Measurements from ENCODE around the gene SLIT3. TPM values are rescaled to one million over a fixed set of nuclear protein-coding genes. Genes with fewer than 3 reads are reported as not detected.

SLIT3 gene
- total and polyA plus RNA-seq, 2 donors (not counting 3 experiments of a cell fraction or from before 2014, with no cell fraction given): 0.90 to 1.0 TPM

DNA sequence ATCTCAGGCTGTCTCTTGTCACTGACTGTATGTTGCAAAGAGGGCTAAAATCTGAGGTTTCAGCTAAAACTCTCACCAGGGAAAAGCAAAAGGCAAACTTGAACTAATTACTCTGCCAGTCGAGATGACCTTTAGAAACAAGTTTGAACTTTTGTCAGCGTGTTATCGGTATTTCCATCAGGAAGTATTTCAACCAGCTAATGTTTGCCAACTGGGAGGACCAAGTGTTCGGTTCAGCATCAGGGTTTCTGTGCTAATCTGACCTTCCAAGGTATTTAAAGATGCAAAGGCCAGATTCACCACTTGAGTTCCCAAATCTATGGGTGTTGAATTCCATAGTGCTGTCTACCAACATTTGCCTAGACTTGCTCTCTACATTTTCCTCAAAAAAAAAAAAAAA is 230.5 kb downstream of the SLIT3 start:
- H3K9me3 ChIP-seq (replicated peaks; ENCODE audit: control insufficient read depth, insufficient read depth, low read length): no peaks in the 10 kb centered on the region
- no peaks in the 10 kb centered on the region for H3K79me2 ChIP-seq (ENCODE audit: control insufficient read depth, insufficient read depth, low read length)
- no peak overlapping the region for H2AFZ ChIP-seq (ENCODE audit: low read depth, low read length)
- no peak overlapping the region for H3K27ac ChIP-seq (ENCODE audit: insufficient read depth, low read depth, low read length)
- CTCF ChIA-PET: no interaction called here
- no TSS peak for BruUV-seq (replicated peaks)
- H3K36me3 ChIP-seq (ENCODE audit: control insufficient read depth in 2 of 2, extremely low read depth in 1 of 2, insufficient read depth in 2 of 2, low read length in 2 of 2): no peaks in the 10 kb centered on the region
- no peaks in the 10 kb centered on the region for H3K4me1 ChIP-seq (ENCODE audit: control insufficient read depth, extremely low read depth, insufficient read depth, low read length)
- dilution Hi-C loops (cut with MboI; ENCODE audit: extremely low pct_ligation_motif_present, low sequenced_read_pairs) (no loop called here), intact Hi-C loops (cut with micrococcal nuclease) (no loop called here)
- no peaks in the 10 kb centered on the region for H3K9me1 ChIP-seq (replicated peaks; ENCODE audit: control insufficient read depth, extremely low read depth, insufficient read depth, low read length)
- no peak for FAIRE-seq
- no peak overlapping the region for H3K4me3 ChIP-seq (replicated peaks in 1 of 3; ENCODE audit: insufficient read depth in 1 of 3, low read depth in 1 of 3, low read length in 3 of 3)
- no peak for DNase-seq (ENCODE audit: low read depth, low spot score)
- no peaks in the 10 kb centered on the region for H3K27me3 ChIP-seq (ENCODE audit: control insufficient read depth in 2 of 2, insufficient read depth in 2 of 2, low read length in 2 of 2)
- no peaks in the 10 kb centered on the region for H4K20me1 ChIP-seq (replicated peaks; ENCODE audit: control insufficient read depth, extremely low read depth, insufficient read depth, low read length)
- POLR2A ChIA-PET: no interaction called here
- H3K4me2 ChIP-seq (ENCODE audit: insufficient read depth, low read length): no peak overlapping the region
- no peak overlapping the region for H3K9ac ChIP-seq (replicated peaks; ENCODE audit: extremely low read depth, insufficient read depth, low read length)
- TF ChIP-seq, protein P1, sequence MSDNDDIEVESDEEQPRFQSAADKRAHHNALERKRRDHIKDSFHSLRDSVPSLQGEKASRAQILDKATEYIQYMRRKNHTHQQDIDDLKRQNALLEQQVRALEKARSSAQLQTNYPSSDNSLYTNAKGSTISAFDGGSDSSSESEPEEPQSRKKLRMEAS (IDR thresholded peaks at IDR 0.05; ENCODE audit: insufficient read depth, insufficient read length): no peak
- TF ChIP-seq FOS (IDR thresholded peaks at IDR 0.05; ENCODE audit: borderline replicate concordance, insufficient read depth, low read length): no peak
- no peak for TF ChIP-seq POLR2A (IDR thresholded peaks at IDR 0.05; ENCODE audit: low read depth, low read length)
- TF ChIP-seq POLR2AphosphoS5 (IDR thresholded peaks at IDR 0.05; ENCODE audit: insufficient read depth, low read depth, low read length): no peak
- no peak for TF ChIP-seq CTCF (IDR thresholded peaks at IDR 0.05; ENCODE audit: extremely low read depth in 1 of 2, insufficient read depth in 1 of 2, low read depth in 1 of 2, low read length in 2 of 2)
- TF ChIP-seq GATA2 (IDR thresholded peaks at IDR 0.05; ENCODE audit: insufficient read depth, insufficient read length, low read depth, low read length): no peak
- no peak for TF ChIP-seq JUN (IDR thresholded peaks at IDR 0.05; ENCODE audit: borderline replicate concordance, insufficient read depth, insufficient read length, low read depth)
- no peak for TF ChIP-seq MYC (IDR thresholded peaks at IDR 0.05; ENCODE audit: low read depth, low read length)
- TF ChIP-seq EZH2 (IDR thresholded peaks at IDR 0.05; ENCODE audit: borderline replicate concordance, low read depth, low read length, severe bottlenecking): no peak
